T-helper 2 cell (primary cell): ENCODE results near the gene PSMD9.

Source experiments
- DNase-seq, 5 experiments: peaks; one replicate each; pipeline versions ENCODE4 v3.0.0 to v3.0.0-alpha.2; 2012 to 2022

PSMD9 gene

DNA sequence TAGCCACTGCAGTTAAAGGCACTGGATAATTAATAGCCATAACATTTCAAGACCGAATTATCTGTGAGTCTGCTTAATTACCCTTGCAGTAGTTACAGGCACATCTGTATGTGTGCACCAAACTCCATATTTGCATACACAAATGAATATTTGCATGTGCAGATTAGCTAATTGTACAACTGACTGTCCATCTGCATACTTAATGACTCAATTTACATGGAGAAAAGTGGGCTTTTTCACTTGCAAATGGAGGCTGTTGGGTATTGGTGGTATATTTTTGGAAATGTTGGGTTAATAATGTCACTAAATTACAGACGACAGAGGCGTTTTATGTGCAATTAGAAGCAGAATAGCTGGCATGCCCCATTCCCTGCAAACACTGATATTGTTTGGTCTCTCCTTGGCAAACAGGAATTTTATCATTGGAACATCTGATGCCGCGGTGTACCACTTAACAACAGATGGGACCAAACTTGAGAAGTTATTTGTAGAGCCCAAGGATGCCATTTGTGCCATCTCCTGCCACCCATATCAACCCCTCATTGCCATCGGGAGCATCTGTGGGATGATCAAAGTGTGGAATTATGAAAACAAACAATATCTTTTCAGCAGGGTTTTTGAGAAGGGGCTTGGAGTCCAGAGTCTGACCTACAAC, 69.4 kb downstream of the PSMD9 start:
- no peak for DNase-seq

DNA sequence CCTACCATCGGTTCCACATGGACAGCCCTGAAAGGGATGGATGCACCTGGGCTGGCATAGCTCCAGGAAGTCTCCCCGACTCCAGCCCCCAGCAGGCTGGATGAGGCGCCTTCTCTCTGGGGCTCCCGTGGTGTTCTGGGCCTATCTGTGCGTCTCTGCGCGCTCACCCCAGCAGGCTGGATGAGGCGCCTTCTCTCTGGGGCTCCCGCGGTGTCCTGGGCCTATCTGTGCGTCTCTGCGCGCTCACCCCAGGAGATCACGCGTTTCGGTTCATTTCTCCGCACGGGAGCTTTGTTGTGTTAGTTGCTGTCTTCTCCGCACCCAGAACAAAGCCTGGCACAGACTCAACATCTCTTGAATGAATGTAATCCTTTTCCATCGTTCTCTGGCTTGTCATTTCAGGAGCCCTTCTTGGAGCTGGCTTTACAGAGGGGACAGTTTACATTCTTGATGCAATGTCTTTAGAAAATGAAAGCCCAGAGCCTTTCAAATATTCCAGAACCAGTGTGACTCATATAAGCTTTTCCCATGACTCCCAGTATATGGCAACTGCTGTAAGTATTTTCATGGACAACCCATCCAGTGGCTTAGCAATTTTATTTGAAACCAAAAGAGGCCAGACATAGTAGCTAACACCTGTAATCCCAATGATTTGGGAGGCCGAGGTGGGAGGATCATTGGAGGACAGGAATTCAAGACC, 70.1 kb downstream of the PSMD9 start:
- DNase-seq = no peak

DNA sequence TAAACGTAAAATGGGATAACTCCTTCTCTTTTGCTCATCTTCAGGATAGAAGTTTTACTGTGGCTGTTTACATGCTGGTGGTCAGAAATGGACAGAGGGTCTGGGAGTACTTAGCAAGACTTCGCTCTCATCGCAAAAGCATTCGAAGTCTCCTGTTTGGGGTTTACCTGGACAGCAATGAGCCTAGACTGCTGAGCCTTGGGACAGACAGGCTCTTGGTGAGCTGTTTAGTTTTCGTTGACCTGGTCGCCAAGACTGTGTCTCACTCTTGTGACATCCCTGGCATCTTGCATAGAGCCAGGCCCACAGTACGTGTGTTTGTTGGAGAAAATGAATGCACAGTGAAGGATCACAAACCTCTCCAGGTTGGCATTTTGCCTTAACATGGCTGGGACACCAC, 72.0 kb downstream of the PSMD9 start:
- DNase-seq = no peak

DNA sequence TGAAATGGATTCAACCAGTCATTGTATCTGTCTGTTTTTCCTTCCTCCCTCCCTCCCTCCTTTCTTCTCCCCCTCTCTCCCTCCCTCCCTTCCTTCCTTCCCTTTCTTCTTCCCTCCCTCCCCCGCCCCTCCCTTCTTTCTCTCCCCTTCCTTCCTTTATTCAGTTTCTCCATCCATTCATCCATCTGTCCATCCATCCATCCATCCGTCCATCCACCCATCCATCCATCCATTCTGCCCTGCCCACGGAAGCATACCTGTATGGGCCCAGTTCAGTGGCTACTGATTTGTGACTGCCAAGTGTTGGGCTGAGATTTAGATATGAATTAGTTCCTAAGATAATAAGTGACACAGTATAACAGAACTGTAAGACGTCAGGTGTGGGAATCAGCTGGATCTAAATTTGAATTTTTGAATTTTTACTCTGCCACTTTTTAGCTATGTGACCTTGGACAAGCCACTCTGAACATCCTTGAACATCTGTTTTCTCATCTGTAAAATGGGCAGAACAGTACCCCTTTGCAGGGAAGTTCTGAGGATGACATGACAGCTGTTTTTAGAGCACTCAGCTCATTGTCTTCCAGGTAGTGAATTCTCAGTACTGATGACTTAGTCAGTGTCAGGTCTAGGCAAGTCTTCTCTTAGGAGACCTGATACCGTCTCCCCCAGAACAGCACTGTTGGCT, 72.7 kb downstream of the PSMD9 start:
- DNase-seq = no peak

DNA sequence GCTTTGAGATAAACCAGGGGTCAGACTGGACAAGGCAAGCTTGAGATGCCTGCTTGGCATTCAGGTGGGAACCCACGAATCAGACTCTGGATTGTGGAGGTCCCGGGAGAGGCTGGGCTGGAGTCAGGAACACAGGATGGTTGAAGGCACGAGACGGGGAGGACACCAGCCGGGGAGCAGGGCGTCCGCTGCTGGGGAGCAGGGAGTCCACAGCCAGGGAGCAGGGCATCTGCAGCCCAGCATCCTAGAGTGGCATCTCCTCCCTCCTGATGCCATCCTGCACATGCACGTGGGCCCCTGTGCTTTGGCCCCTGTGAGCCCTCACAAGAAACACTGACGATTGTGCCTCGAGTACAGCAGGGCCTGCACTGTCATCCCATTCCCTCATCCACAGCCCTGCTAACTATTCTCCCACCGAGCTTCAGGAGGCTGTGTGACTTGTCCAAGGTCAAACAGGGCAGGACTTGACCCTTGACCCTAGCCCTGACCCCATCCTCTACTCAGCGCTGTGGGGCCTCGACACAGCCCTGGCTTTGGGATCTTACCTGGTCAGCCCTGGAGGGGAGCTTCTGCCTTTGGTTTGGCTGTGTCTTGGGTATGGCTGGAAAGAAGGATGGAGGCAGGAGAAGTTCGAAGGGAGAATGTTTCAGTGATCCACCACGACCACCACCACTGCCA, 74.9 kb downstream of the PSMD9 start:
- no peak for DNase-seq

DNA sequence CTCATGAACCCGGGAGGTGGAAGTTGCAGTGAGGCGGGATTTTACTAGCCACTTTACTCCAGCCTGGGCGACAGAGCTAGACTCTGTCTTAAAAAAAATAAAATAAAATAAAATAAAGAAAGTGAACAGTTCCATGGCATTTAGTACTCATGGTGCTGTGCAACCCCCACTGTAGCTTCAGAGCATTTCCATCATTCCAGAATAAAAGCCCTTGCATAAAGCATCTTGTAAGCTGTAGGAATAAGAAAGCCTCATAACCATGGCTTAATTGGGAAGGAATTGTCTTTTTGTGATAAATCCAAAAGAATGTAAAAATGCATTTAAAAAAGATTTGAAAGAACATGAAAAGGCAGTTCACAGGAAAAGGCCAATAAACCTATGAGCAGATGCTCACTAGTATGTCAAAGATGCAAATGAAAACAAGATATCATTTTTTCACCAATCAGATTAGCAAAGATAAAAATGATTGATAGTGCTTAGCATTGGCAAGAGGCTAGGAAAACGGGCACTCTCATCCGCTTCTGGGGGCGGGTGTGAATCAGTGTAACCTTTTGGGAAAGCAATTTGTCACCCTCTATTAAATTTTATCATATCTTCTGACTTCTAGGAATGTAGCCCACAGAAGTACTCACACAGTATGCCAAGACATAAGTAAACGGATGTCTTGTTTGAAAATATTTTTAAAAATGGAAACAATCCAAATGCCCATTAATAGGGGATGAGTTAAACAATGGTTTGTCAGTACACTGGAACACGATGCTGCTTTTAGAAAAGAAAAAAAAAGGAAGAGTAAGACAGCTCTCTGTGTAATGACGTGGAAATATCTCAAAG, 76.4 kb downstream of the PSMD9 start:
- DNase-seq = no peak

DNA sequence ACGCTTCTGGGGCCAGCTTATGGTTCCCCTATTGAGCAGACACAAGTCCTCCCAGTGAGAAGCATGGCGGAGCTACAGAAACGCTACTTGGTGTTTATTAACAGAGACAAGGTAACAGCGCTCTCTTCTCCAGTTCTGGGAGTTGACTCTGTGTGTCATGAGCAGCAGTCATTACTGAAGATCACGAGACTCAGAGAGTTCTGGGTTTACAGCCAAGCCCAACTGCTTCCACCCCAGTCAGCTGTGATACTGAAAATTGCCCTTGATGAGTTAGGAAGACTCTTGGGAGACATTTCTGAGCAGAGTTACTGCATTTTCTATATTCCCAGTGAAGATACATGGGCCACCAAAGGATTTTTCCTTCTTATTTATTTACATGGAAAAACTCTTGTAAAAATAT, 78.4 kb downstream of the PSMD9 start:
- DNase-seq = no peak
